ENCODE measurements around the gene UAP1L1. TPM values are rescaled to one million over a fixed set of nuclear protein-coding genes. Genes with fewer than 3 reads are reported as not detected.

Gene UAP1L1
- total and polyA plus RNA-seq, 2 experiments from 2014 or later, result 2.5 to 8.1 TPM

GRCh38 chr9:137107312-137107921 is 30.1 kb downstream of the UAP1L1 start:
- no peaks in the 10 kb centered on the region; the same call in 2 of the 3 replicates for H3K9me3 Mint-ChIP-seq
- H3K27ac ChIP-seq (ENCODE audit: low read depth), result no peak overlapping the region
- peaks cover 3% of the 10 kb centered on the region; the same call in 1 of the 2 replicates for H3F3A ChIP-seq (replicated peaks; ENCODE audit: low read depth)
- no peaks in the 10 kb centered on the region for H3K9me2 ChIP-seq (ENCODE audit: insufficient read depth)
- no peak overlapping the region for H3K4me3 Mint-ChIP-seq
- H3K27me3 Mint-ChIP-seq (ENCODE audit: insufficient read depth, low read depth, poor library complexity), result peaks cover 2% of the 10 kb centered on the region
- no peaks in the 10 kb centered on the region for H3K4me1 ChIP-seq (ENCODE audit: insufficient read depth)
- peaks cover 10% of the 10 kb centered on the region; the same call in 2 of the 3 replicates for H3K36me3 Mint-ChIP-seq (ENCODE audit: low read depth)
- H3K27ac Mint-ChIP-seq, result no peak overlapping the region
- no peak overlapping the region for H3K4me2 ChIP-seq
- H3K4me3 ChIP-seq, result no peak overlapping the region
- no peaks in the 10 kb centered on the region; the same call in 2 of the 3 replicates for H3K4me1 Mint-ChIP-seq
- H4K20me1 ChIP-seq (replicated peaks; ENCODE audit: insufficient read depth), result no peaks in the 10 kb centered on the region; the same call in 1 of the 2 replicates
- no peak for TF ChIP-seq CTCF (conservative IDR thresholded peaks at IDR 0.05; ENCODE audit: low read depth in 2 of 2)
- no peak for TF ChIP-seq REST (IDR thresholded peaks at IDR 0.05; ENCODE audit: unreplicated experiment)
- no peak for TF ChIP-seq EZH2 (IDR thresholded peaks at IDR 0.05; ENCODE audit: low read depth, unreplicated experiment)
- no peaks in the 10 kb centered on the region for H3K79me2 ChIP-seq (replicated peaks; ENCODE audit: insufficient read depth)
- H3K36me3 ChIP-seq (ENCODE audit: insufficient read depth), result no peaks in the 10 kb centered on the region
- no peak overlapping the region for H2AFZ ChIP-seq
- ATAC-seq, result no peak
- no peaks in the 10 kb centered on the region for H3K27me3 ChIP-seq (ENCODE audit: insufficient read depth)
- no peak for DNase-seq (ENCODE audit: low spot score)

GRCh38 chr9:137107982-137108381 is 30.7 kb downstream of the UAP1L1 start:
- Mint-ChIP-seq H3K27me3 (ENCODE audit: insufficient read depth, low read depth, poor library complexity) (peaks cover 4% of the 10 kb centered on the region), H3K9me3 (no peaks in the 10 kb centered on the region; the same call in 2 of the 3 replicates), H3K4me3 (no peak overlapping the region), H3K27ac (no peak overlapping the region), H3K36me3 (ENCODE audit: low read depth) (peaks cover 10% of the 10 kb centered on the region; the same call in 2 of the 3 replicates), H3K4me1 (no peaks in the 10 kb centered on the region; the same call in 2 of the 3 replicates)
- Histone ChIP-seq H3K27me3 (ENCODE audit: insufficient read depth) (peaks cover 4% of the 10 kb centered on the region), H3K4me2 (no peak overlapping the region), H3K36me3 (ENCODE audit: insufficient read depth) (no peaks in the 10 kb centered on the region), H3K4me1 (ENCODE audit: insufficient read depth) (no peaks in the 10 kb centered on the region), H3F3A (replicated peaks; ENCODE audit: low read depth) (peaks cover 3% of the 10 kb centered on the region; the same call in 1 of the 2 replicates), H3K79me2 (replicated peaks; ENCODE audit: insufficient read depth) (no peaks in the 10 kb centered on the region), H3K4me3 (no peak overlapping the region), H2AFZ (no peak overlapping the region), H4K20me1 (replicated peaks; ENCODE audit: insufficient read depth) (no peaks in the 10 kb centered on the region; the same call in 1 of the 2 replicates), H3K27ac (ENCODE audit: low read depth) (no peak overlapping the region), H3K9me2 (ENCODE audit: insufficient read depth) (no peaks in the 10 kb centered on the region)
- ATAC-seq, result no peak
- no peak for DNase-seq (ENCODE audit: low spot score)
- TF ChIP-seq ETS1 (IDR thresholded peaks at IDR 0.05), result no peak
- no peak for TF ChIP-seq EZH2phosphoT487 (IDR thresholded peaks at IDR 0.05; ENCODE audit: unreplicated experiment)
- TF ChIP-seq CREB1 (CRISPR knock-in tag; IDR thresholded peaks at IDR 0.05; ENCODE audit: low read depth), result no peak
- no peak for TF ChIP-seq ZNF114 (CRISPR knock-in tag; IDR thresholded peaks at IDR 0.05)
- TF ChIP-seq CTCF (conservative IDR thresholded peaks at IDR 0.05; ENCODE audit: low read depth in 2 of 2), result no peak
- TF ChIP-seq NANOG (IDR thresholded peaks at IDR 0.05; ENCODE audit: borderline replicate concordance), result no peak
- TF ChIP-seq JUNB (IDR thresholded peaks at IDR 0.05; ENCODE audit: unreplicated experiment), result no peak
- no peak for TF ChIP-seq REST (IDR thresholded peaks at IDR 0.05; ENCODE audit: unreplicated experiment)
- TF ChIP-seq POLR2AphosphoS5 (IDR thresholded peaks at IDR 0.05; ENCODE audit: low read depth), result no peak
- TF ChIP-seq ZNF331 (CRISPR knock-in tag; IDR thresholded peaks at IDR 0.05; ENCODE audit: low read depth), result no peak
- no peak for TF ChIP-seq EZH2 (IDR thresholded peaks at IDR 0.05; ENCODE audit: low read depth, unreplicated experiment)

Data from GM23338 (cell line).